ENCODE results near the gene STAMBPL1.

DNA sequence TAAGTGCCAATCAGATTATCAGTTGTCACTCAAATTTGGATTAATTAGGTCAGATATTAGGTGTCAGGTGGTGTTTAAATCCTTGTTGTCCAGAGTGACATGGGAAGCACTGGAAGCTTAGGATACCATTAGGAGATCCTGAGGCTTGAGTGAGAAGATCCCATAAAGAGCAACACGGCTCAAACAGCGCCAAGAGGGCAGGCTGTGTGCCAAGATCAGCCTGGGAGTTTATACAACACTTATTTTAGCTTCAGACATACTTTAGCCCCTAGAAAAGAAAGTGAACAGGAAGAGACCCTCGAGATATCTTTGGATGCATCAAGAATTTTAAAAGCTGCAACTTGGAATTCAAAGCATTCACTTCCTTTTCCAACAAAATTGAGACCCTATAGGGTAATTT, 86.8 kb downstream of the STAMBPL1 start:
- TF ChIP-seq, protein P1, sequence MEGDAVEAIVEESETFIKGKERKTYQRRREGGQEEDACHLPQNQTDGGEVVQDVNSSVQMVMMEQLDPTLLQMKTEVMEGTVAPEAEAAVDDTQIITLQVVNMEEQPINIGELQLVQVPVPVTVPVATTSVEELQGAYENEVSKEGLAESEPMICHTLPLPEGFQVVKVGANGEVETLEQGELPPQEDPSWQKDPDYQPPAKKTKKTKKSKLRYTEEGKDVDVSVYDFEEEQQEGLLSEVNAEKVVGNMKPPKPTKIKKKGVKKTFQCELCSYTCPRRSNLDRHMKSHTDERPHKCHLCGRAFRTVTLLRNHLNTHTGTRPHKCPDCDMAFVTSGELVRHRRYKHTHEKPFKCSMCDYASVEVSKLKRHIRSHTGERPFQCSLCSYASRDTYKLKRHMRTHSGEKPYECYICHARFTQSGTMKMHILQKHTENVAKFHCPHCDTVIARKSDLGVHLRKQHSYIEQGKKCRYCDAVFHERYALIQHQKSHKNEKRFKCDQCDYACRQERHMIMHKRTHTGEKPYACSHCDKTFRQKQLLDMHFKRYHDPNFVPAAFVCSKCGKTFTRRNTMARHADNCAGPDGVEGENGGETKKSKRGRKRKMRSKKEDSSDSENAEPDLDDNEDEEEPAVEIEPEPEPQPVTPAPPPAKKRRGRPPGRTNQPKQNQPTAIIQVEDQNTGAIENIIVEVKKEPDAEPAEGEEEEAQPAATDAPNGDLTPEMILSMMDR (IDR thresholded peaks at IDR 0.05; ENCODE audit: low read depth, low read length) = no peak
- no peak for TF ChIP-seq EZH2phosphoT487 (IDR thresholded peaks at IDR 0.05; ENCODE audit: low read depth)

Measured in OCI-LY3 (cell line).